ENCODE measurements around the gene C5orf22.

DNA sequence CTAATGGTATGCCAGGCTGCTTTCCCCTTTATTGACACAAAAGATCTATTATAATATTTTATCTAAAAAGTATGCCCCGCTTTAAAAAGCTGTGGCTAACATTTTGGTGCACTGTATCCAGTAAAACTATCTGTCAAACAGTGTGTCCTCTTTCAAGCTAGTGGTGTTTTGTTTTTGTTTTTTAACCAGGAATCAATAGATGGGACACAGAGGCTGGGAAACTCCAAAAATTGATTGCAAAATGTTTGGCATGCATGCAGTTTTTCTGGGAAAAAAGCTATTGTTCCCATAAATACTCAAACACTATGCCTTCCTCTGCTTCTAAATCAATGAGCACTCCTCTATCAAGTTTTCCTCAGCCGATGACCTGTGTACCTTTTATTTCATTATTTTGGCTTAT is 72.5 kb downstream of the C5orf22 start:
- TF ChIP-seq, protein P1, sequence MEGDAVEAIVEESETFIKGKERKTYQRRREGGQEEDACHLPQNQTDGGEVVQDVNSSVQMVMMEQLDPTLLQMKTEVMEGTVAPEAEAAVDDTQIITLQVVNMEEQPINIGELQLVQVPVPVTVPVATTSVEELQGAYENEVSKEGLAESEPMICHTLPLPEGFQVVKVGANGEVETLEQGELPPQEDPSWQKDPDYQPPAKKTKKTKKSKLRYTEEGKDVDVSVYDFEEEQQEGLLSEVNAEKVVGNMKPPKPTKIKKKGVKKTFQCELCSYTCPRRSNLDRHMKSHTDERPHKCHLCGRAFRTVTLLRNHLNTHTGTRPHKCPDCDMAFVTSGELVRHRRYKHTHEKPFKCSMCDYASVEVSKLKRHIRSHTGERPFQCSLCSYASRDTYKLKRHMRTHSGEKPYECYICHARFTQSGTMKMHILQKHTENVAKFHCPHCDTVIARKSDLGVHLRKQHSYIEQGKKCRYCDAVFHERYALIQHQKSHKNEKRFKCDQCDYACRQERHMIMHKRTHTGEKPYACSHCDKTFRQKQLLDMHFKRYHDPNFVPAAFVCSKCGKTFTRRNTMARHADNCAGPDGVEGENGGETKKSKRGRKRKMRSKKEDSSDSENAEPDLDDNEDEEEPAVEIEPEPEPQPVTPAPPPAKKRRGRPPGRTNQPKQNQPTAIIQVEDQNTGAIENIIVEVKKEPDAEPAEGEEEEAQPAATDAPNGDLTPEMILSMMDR (IDR thresholded peaks at IDR 0.05) = no peak
- no peak for TF ChIP-seq POLR2A (IDR thresholded peaks at IDR 0.05)
